HG03103 (cell line): ENCODE results near the gene TMEM255B.

Experiments used
- ATAC-seq: cut with Tn5 transposase; IDR thresholded peaks from one replicate; pipeline ENCODE4 v1.9.1; 2021; ENCODE audit warnings: low read depth; ENCODE audit not compliant: unreplicated experiment

The TMEM255B gene

DNA sequence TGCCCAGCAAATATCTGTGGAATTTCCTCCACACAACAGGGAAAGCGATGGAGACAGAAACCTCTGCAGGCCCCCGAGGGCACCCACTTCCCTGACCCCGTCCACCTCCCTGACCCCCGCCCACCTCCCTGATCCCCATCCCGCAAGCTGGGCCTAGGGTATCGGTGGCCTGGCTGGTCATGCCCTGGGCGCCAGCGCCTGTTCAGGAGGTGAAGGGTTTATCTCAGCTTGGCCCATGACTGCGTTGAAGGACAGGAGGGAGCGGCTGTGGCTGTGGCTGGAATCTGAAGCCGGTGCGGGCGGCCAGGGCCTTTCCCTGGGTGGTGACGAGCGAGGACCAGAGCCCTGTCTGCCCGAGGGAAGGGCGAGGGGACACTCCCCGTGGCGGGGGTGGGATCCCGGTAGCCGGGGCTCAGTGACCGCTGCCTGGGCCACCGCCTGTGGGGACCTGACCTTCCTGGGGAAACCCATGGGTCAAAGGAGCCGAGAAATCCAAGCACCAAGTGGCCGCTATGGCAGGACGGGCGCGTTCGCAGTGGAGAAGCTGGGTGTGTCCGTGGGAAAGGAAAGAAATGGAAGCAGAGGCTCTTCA is 84.1 kb downstream of the TMEM255B start:
- ATAC-seq = no peak

DNA sequence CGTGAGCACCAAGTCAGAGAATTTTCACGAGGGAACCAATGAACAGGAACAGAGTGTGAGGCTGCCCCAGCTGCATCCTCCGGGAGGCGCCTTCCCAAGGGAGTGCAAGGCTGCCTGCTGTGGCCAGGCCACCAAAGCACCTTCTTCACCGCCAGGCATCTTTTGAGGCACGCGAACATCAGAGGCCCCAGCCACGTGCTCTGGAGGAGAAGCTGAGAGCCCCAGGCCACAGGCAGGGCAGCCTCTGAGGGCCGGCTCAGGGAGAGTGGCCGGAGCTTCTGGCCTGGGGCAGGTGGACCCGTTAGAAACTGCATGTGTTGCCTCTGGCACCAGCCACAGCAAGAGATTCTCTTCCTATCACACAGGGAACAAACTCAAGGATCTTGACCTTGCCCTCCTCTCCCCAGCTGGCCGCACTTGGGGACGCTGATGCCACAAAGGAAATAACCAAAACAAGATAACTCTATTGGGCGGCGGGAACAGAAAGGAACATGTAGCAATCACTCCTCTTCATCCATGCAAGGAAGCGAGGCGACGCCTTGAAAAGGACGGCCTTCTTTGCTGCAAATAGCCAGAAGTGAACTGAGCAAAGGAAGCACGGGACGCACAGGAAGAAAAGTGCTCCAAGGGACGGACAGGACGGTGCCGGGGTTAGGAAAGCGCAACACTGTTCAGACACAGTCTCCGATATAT is 85.0 kb downstream of the TMEM255B start:
- no peak for ATAC-seq

- ATAC-seq = no peak
Measured at GRCh38 chr13:113845055-113845454, 86.0 kb downstream of the TMEM255B start.

DNA sequence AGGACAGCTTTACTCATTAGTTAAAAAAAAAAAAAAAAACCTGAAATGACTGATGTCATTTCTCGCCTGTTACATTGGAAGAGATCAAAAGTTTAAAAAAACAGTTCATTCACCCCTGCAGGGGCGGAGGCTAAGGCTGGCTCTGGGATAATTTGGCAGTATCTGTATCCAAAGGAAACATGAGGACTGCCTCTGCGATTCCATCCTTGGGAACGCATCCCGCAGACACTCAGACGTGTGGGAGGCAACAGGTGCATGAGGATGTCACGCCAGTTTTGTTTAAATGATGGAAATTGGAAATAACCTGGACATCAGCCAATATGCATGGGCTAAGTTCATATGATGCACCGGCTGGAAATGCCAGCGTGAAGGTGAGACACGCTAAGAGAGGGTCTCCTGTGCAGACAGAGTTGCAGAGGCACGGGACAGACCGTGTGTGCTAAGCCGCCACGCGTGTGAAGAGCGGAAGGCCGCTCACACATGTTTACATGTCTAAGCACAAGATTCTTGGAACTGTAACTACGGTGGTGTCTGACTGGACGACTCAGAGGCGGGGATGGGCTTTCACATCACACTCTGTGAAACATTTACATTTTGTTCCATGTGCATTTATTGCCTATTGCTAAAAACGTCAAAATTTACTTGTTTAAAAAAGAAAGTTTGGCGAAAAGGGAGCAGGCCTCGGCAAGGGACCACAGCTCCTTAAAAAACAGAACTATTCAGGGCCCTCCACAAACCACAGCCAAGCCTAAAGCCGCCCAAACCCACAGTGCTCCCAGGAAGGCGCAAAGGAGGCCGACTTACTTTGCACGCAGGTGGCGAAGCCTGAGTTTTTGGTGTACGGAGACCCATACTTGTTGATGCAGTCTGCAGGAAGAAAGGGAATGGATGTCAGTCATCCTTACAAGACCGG is 87.0 kb downstream of the TMEM255B start:
- no peak for ATAC-seq

DNA sequence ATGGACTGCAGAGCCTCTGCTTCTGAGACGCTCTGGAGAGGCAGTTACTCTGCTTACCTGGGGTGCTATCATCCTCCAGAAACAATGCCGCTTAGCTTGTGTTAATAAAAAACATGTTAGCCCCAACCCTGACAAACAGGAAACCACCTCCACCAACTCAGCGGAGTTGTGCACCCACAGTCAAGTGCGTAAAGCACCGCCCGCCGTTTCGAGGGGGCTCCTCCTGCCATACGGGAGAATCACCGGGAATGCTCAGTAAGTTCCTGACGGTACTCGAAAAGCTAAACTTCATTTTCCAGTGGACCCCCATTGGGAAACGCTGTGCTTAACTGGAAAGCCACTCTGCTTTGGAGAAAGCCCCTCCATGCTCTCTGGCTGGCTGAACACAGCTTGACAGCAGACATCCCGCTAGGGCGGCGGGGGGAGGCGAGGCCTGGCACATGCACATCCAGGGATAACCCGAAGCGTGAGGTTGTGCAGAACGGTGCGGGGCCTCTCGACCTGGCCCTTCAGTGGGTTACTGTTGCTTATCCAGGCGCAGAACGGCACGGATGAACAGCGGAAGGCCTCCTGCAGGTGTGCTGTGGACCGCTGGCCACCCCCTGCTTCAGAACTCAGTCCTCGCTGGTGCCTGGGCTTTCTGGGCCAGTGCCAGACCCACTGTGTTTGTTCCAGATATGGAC is 87.8 kb downstream of the TMEM255B start:
- no peak for ATAC-seq

GRCh38 chr13:113848020-113848419 is 89.0 kb downstream of the TMEM255B start:
- no peak for ATAC-seq

DNA sequence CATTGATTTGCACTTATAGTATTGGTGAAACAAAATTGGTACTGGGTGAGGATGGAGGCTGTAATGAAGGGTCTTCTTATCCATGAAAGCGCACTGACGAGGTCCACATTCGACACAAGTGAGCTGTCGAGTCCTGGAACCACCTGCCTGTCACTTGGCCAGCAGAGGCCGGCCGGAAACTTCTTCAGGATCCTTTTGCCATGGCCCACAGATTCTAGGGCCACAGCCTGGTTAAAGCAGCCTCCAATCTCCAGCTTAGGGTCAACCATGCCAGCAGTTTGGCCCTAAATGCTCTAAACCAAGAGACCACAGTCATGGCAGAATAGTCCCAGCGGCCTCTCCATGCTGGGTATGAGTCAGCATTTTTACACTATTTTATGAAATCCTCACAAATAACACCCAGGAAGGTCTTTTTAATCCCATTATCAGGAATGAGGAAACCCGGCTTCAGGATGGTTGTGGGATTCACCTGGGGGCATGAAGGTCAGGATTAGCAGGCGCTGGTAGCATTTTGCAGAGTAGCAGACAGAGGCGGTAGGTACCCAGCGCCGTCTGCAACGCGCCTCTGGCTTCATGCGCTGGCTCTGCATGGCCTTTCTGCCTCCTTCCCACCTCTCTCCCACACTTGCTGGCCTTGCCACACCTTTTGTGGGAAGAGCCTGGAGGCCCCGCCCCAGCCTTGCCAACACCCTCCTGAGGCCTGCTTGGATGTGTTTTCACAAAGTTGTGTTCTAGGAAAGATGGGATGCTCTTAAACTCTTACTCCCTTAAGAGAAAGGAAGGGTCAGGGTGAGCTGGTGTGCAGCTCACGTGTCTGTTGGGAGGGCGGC is 89.6 kb downstream of the TMEM255B start:
- ATAC-seq = no peak

DNA sequence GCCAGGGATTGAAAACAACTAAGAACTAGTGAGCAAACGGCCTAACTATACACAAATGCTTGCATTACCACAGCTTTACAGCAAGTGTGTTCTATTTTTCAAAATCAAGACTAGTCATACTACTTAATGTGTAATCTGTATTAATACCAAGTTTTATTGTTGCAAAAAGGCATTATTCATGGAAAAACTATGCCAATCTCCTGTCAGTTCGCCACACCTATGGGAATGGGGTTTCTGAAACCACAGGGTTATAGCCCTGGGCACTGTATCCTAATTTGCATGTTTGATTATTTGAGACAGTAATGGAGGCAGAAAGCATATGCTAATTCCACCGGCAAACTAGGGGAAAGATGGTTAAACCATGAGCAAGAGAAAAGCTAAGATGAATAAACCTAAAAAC is 90.5 kb downstream of the TMEM255B start:
- no peak for ATAC-seq

DNA sequence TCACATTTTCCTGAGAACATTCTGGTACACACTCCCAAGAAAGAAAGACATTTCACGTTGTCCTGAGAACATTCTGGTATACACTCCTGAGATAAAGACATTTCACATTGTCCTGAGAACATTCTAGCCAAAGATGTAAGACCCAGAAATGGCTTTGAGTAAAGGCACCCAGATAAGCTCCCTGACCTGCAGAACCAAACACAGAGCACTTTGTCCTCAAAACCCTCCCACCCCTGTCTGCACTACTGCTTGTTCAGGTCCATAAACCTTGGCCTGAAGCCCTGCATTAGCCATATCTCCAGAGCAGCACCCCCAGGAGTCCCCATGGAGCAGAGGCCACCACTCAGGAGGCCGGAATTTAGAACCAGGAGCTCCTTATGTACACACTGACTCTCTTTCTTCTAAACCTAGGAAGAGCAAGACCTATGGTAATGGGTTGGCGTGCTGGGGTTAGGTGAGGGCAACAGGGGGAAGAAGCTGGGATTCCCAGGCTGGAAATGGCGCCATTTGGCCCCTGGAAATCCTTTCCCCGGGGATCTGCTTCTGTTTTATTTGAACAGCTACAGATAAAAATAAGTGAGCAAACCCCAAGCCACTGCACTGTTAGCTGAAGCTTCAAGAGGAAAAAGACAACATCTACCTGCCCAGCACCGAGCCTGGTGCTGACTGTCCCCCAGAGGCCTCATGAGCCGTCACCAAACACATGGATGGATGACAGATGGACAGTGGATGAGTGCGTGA is 91.1 kb downstream of the TMEM255B start:
- no peak for ATAC-seq

DNA sequence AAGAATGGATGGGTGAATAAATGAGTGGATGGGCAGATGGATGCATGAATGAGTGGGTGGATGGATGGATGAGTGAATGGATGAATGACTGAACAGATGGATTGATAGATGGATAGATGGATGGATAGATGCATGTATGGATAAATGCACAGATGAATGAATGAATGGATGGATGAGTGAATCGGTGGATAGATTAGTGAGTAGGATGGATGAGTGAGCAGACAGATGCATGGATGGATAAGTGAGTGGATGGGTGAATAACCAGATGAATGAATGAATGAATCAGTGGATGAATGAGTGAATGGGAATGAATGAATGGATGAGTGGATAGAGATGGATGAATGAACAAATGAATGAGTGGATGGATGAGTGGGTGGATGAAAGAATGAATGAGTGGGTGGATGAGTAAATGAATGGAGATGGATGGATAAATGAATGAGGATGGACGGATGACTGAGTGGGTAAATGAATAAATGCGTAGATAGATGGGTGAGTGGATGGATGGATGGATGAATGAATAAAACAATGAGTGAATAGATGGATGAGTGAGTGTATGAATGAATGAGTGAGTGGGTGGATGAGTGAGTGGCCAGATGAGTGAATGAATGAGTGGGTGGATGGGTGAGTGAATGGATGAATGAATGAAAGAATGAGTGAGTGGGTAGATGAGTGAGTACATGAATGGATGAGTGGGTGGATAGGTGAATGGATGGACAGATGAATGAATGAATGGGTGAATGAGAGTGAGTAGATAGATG is 91.9 kb downstream of the TMEM255B start:
- no peak for ATAC-seq

DNA sequence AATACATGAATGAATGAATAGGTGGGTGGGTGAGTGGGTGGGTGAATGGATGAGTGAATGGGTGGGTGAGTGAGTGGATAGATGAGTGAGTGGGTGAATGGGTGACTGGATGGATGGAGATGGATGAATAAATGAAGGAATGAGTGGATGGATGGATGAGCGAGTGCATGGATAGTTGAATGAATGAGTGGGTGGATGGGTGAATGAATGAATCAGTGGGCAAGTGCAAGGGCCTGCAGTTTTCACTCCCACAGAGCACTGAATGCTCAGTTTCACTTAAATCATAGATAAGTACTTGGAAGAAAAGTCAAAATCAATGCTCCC is 92.4 kb downstream of the TMEM255B start:
- ATAC-seq = no peak

- no peak for ATAC-seq
Measured at GRCh38 chr13:113851826-113852535, 93.0 kb downstream of the TMEM255B start.

GRCh38 chr13:113852536-113853517 is 93.8 kb downstream of the TMEM255B start:
- ATAC-seq = no peak

- ATAC-seq = no peak
Measured at GRCh38 chr13:113853518-113854237, 94.7 kb downstream of the TMEM255B start.

DNA sequence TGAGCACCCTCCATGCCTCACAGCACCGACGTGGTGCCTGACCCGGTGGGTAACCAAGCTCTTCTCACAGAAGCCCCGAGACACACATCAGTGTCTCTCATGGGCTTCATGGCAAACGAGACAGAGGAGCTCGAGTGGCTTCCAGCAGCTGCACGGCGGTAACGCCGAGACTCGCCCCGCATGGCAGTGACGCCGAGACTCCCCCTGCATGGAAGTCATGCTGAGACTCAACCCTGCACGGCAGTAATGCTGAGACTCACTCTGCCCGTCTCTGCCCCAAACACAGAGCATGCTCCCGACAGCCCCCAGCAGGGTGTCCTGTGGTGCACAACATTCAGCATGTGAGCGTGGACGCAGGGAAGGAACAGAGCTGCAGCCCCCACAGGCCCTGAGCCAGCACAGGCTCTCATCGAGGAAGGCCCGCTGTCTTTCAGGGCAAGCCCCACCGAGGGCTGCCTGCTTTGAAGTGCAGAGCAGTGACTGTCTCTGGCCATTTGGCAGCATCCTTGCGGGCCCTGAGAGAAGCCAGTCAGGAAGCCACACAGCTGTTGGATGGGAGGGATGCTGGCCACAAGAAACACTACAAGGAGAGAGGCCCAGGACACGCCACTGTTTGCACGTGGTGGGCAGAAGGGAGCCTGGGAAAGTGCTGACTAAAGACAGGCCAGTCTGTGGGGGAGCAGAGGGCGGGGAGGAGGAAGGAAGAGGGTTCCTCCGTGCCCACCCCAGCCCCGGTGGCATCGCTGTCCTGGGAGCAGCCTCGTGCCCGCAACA is 95.4 kb downstream of the TMEM255B start:
- ATAC-seq = no peak
